Stimulated activated CD4-positive, alpha-beta T cell treated with anti-CD3 and anti-CD28 coated beads, Interleukin-2, amount 100 ng/mL, for 48 hours (primary cell): ENCODE results near the gene NDRG4.
"Not testable (repeated sequence)": the region's sequence is repeated elsewhere in the genome, so short reads cannot be mapped to it uniquely, and the experiment has no call there.

Experiments
- DNase-seq, 2 donors: peaks; one replicate each; pipeline ENCODE4 v3.0.0-alpha.2; 2020

The NDRG4 gene

DNA sequence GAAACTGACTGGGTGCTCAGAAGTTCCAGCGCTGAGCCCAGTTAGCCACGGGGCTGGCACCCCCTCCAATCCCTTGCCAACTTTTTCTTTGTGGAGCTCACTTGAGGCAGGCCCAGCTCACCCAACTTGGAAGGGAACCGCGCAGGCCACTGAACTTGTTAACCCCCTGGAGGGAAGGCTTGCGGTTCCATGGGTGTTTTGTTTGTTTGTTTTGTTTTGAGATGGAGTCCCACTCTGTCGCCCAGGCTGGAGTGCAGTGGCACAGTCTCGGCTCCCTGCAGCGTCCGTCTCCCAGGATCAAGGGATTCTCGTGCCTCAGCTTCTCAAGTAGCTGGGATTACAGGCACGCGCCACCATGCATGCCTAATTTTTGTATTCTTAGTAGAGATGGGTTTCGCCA lies 34.1 kb upstream of the NDRG4 start:
- no peak for DNase-seq

DNA sequence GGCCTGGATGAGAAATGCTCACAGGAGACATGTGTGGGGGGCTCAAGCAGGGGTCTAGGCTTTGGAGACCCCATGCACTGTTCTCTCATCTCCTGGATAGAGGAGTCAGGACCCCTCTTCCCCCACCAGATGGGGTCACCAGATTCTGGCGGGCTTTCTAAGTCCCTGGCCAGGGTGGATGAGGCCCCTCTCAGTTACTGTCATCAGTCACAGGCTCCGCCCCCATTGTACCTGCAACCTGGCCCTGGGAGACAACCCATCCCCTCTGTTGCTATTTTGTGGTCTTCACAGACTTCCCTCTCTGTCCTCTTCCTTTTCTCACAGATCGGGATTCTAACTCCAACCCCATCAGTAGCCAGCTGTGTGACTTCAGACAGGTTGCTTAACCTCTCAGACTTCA lies 33.5 kb upstream of the NDRG4 start:
- DNase-seq: no peak

DNA sequence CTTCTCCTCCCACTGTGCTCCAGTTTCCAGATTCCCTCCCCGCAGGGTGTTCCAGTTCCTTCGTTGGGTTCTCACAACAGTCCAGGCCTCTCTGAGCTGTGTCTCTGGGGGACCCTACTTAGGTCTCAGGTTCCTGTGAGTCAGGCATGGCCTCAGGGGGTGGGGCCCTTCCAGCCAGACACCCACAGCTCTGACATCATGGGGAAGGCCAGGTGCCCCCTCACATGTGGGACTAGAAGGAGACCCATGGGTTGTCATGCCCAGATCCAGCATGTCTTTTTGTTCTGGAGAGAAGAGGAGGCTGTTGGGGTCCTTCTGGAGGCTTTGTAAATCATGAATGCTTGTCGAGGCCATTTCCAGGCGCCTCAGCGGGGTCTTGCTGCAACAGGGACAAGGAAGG lies 32.0 kb upstream of the NDRG4 start:
- no peak for DNase-seq

DNA sequence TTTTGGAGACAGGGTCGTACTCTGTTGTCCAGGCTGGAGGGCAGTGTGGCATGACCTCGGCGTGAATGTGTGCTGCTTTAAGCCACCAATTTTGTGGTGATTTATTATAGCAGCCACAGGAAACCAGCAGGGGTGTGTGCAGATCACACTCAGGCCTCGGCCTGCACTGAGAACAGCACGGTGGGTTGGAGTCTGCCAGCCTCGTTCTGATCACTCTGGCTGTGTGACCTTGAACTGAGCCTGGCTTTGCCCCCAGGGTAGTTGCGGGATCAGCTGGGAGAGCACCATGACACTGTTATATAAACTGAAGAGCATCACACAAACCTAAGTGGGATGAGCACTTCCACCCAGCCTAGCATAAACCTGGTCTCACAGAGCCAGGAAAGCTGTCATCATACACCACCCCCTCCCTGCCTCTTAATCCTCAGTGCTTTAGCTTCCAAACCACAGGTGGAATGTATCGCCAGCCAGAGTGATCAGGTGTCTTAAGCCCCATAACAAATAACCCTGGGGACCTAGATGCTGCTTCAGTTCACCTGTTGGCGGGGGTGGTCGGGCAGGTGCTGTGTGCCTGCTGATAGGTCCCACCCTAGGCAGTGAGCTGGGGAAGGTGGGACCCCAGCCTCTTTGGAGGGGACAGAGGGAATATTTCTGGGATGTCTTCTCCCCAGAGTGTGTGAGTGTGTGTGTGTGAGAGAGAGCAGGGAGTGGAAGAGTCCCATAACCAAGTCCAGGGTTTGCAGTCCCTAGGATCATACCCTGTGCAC lies 28.6 kb upstream of the NDRG4 start:
- DNase-seq: no peak

DNA sequence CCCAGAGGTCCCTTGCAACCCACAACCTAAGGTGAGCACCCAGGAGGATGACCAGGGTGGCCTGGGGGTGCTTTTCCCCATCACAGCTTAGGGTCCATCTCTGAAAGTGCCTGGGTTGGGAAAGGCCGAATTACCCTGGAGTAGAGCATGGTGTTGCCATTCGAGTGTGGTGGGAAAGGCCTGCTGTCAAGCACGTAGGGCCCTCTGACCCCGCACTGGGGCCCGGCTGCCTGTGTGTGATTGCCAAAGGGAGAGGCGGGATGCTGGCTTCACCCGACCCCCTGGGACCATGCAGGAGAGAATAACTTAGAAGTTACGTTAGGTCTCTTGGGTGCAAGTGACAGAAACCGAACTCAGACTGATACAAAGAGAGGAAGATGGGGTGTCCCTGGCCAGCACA lies 27.7 kb upstream of the NDRG4 start:
- no peak for DNase-seq

DNA sequence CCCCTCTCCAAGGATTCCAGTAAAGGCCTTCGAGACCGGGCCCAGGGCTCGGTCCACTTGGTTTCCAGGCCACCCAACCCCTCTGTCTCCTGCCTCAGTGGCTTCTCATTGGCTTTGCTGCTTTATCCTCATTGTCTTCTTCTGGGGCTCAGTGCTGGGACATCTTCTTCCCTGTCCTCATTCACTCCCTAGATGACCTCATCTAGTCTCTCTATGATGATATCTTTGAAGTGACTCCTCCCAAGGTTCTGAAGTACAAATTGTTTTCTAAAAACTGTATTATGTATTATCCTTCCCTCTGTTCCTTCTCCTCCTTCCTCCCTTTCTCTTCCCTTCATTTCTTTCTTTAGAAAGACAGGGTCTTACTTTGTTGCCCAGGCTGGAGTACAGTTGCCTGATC lies 27.1 kb upstream of the NDRG4 start:
- no peak for DNase-seq

DNA sequence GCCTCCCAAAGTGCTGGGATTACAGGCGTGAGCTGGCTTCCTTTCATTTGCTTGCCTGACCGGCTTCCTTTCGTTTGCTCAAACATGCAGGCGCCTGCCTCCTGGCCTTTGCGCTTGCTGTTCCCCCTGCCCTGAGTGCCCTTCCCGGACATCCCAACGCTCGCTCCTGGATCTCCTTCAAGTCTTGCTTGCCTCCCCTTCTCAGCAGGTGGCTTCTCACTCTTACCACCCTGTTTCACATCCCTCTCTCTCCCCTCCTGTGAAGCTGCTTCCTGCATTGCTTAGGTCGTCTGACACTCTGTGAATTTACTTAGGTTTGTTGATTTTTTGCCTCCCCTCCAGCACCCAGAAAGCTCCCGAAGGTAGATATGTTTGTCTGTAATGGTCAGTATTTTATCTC lies 25.6 kb upstream of the NDRG4 start:
- no peak for DNase-seq

DNA sequence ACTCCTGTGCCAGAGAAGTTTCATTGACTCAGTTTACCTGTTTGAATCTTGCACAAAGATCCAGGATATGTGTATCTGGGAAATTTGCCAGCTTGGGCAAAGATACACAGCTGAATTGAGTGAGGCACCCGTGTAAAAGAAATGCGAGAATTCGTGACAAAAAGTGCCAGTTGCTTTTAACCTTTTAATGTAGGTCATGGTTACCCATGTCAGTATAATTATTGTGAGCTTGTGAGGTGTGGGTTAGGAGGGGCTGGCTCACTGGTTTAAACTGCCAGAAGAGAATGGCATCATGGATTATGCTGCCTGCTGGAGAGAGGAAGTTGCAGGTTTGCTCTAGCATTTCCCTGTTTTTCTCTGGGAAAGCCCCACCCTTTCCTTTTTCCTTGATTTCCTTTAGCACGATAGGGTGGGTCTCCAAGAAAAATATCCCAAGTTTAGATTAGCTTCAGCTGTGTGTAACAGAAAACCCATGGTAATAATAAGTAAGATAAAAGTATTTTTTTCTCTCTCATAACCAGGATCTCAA lies 24.8 kb upstream of the NDRG4 start:
- DNase-seq: no peak

DNA sequence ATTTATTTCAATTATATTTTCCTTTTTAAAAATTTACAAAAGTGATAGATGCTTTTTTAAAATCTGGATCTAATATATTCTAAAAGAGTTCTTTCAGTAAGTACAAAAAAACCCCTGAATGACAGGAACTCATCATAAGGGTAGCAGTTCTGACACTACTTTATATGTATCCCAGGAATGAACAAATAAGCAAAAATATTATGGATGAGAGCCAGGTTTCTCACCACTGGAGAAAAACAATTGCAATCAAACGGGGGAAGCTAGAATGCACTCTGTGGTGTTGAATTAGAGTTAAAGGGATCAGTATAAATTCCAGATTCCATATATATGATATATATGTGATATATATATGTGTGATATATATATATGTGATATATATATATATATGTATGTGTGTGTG lies 23.2 kb upstream of the NDRG4 start:
- no peak for DNase-seq

DNA sequence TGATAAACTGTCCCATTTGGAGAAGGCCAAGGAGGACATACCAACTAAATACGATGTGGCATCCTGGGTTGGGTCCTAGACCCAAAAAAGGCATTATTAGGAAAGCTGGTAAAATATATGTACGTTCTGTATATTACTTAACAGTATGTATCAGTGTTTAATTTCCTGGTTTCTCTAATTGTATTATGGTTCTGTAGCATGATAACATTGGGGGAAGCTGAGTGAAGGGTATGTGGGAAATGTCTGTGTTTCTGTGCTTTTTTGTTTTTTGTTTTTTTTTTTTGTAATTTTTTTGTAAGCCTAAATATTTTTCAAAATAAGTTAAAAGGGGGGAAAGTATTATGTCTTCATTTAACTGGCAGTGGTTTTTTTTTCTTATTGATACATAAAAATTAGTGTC lies 21.5 kb upstream of the NDRG4 start:
- no peak for DNase-seq

DNA sequence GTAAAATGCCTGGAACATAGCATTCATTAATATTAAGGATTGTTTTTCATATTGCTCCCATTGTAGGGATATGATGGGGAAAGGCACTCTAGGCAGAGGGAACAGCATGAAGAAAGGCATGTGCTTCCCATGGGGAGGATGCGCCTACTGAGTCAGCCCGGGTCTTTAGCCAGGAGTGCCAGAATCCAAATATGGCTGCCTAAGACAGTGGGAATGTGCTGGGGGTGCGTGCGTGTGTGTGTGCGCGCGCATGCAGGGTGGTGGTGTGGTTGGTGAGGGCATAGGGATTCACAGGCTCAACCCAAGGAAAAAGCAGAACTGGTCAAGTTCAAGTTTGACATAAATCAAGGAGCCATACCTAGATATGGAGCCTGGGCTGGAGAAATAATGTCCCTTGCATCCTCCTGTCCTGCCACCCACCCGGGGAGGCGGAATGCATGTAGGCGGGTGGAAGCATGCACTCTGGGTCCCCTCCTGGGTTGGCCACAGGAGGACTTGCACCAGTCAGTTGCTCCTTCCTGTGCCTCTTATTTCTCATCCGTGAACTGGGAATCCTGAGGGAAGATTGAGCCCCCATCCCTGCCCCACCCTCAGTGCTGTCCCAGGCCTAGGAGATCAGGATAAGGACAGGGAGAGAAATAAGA lies 18.6 kb upstream of the NDRG4 start:
- DNase-seq: no peak

DNA sequence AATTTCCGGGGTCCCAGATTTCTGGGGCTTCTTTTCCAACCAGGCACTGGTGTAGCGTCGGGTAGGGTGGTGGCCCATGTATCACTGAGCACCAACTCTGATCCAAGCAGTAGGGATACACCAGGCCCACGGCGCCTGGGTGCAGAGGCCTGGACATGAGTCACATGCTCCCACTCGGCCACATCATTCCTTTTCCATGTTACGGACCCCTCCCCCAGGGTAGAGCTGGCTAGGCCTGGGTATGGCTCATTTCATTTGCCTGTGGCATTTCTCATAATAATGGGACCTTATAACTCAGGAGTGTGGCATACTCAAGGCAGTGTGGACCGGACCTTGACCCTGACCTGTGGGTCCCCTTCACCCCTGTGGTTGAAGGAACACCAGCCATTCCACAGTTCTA lies 18.0 kb upstream of the NDRG4 start:
- no peak for DNase-seq

DNA sequence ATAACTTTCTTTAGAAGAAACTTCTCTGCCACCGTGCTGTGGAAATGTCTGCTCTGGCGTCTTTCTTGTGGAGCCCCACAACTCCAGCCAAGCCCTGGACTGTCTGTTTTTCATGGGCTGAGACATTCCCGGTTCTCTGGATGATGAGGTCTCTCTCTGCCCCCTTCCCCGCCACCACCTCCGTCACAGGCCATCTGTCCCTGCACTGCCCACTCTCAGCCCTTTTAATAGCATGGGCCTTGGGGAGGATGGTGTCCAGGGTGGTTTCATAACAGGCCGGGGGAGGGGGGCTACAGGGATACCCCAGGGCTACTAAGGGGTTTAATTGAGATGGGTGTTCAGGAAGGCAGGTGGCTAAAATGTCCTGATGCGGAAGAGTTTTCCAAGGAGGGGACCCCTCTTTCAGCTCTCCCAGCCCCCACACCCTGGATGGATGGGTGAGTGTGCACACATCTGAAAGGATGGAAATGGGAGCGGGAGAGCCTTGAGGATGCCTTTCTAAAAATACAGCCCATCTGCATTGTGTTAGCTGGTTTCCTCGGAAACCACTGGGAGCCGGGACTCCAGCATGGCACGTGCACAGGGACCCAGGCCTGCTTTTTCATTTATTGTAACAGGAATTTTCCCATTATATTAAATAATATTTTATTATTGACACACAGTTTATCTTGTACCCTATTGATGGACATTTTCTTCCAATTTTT lies 14.6 kb upstream of the NDRG4 start:
- DNase-seq: no peak

DNA sequence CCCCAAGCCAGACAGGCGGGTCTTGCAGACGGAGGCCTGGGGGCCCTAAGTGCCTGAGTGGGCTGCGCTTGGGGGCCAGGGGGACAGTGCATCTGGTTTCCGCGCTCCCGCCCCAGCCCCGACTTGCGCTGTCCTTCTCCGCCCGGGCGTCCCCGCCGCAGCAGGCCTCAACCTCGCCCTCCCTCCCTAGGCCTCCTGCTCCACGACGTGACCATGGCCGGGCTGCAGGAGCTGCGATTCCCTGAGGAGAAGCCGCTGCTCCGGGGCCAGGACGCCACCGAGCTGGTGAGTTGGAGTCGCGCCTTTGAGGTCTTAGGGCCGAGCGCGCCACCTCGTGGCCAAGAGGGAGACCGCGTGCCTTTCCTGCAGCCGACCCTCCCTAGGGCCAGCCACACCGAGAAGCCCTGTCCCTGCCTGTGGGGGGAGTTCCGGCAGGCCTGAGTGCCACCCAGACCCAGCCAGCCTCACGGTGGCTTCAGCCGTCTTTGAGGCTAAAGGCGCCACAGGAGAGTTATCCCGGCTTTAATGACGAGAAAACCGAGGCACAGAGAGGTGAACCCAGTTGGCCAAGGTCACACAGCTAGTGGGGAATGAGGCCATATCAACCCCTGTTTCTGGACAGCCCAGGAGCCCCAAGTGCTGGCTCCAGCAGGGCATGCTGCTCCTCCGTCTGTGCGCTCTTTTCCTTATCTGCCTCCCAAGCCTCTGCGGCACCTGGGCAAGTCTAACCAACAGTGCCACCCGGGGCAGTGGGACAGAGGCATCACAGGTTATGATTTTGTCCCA lies 12.2 kb upstream of the NDRG4 start:
- DNase-seq: peak; percentile 62 to 76

DNA sequence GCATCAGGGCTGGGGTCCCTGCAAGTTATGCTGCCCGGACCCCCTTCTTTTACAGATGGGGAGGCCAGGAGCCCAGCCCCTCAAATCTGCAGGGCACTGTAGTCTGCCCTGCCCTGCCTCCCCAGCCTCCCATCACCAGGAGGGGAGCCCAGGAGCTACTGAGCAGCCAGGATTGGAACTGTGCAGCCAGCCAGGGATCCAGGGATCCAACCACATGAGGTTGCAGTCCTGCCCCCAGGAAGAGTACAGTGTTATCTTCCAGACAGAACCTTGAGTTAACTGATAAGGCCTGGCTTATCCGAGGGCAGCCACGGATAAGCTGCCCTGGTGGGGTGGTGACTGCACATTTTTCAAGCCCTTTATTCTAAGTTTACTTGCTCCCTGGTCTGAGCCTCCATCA lies 11.4 kb upstream of the NDRG4 start:
- DNase-seq: no peak

DNA sequence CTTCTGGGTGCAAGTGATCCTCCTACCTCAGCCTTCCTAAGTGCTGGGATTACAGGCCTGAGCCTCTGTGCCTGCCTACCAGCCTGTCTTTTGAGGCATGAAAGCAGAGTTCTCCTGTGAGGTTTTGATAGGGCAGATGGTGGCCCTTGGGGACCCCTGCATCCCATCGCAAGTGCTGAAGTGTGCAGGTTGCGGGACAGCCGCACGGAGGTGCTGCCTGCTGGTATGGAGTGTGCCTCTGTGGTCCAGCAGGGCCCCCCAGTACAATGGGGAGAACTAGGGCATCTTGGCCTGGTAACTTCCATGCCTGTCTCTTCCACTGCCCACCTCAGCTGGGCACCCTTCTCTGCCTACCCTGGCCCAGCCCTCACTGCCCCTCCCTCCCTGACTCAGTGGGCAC lies 9.9 kb upstream of the NDRG4 start:
- DNase-seq: no peak

DNA sequence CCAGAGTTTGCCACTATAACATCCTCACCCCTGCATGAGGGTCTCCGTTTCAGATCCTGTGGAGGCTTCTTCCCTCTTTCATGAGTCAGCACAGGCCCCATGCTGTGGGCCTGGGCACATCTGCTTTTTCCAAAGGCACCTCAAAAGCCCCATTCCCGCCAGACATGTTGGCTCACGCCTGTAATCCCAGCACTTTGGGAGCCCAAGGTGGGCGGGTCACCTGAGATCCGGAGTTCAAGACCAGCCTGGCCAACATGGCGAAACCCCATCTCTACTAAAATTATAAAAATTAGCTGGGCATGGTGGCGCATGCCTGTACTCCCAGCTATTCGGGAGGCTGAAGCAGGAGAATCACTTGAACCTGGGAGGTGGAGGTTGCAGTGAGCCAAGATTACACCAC lies 9.4 kb upstream of the NDRG4 start:
- DNase-seq: not testable (repeated sequence)

DNA sequence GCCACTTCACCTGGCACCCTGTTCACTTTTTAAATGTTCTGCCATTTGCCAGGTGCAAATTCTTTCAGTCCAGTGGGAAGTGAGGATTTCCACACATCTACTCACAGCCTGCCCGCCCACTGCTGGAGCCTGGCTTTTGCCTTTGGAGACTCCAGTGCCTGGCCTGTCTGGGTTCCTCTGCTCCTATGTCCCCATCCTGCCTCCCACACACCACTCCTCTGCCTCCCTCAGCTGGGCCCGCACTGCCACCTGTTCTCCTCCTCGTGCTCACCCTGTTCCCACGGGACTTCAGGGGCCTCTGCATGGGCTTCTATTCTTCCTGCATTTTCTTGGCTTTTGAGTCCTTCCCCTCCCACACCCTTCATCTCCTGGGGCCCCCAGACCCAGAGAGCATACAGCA lies 7.9 kb upstream of the NDRG4 start:
- DNase-seq: no peak

DNA sequence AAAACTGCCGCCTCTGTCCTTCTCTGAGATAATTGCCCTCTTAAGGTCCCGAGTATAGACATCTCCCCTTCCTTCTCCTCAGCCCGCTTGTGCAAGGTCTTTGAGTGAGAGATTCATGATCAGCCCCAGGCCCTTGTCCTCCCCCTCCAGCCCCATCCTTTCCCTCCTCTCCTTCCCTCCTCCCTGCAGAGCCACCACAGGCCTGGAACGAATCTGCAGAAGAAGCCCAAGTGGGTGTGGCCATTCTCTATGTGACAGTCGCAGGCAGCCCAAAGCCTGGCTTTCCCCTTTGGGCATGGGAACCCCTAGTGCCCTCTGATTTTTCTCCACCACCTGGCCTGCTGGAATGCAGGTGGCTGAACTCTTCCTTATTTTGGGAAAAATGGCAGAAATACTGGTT lies 7.2 kb upstream of the NDRG4 start:
- no peak for DNase-seq

DNA sequence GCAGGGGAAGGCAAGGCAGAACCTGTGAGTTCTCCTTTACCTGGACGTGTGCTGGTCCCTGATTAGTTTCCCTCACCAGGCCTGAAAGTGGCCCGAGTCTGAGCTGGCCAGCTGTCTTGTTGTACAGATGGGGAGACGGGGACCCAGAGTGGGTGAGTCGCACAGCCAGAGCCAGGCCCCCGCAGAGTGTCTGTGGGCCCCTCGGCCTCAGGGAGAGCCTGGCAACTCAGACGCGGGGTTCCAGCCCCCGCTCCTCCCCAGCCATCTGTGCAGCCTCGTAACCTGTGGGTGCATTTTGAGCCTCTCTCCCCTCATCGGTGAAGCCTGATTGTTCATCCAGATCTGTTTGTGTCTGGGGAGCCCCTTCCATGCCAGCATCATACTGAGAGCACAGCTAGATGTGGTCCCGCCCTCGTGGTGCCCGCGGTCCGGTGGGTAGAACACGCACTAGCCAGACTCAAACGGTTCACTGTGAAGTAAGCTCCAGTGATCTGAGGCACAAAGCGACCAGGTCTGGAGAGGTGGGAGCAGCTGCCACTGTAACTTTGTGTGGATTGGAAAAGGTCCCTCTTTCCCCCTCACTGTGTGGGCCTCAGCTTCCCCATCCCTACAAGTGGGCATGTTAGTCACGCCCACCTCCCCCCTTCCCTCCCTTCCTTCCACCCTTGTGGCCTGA lies 6.0 kb upstream of the NDRG4 start:
- no peak for DNase-seq

DNA sequence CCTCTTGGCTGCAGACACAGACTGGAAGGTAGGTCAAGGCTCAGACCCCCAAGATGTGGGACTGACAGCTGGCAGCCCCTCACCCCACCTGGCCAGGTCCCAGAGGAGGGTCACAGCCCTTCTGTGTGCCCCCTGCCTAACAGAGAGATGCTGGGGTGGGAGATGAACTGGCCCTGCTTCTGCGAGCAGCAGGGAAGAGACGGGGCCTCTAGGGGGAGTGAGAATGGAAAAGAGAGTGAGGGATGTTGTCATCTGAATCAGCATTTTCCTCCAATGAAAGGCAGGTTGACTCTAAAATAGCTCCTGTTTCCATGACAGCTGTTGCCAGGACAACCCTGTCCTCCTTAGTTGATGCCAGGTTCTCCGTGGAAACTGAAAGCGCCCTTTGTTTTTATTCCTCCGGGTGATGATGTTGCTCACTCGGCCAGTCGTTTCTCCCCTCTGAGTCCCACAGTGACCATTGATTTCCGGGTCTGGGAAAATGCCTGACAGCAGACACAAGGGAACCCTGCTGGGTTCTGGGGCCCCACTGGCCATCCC lies 4.9 kb upstream of the NDRG4 start:
- peak; percentile 59 to 71 for DNase-seq
